ENCODE data around the gene PDE9A.
"Not testable (repeated sequence)": the region's sequence is repeated elsewhere in the genome, so short reads cannot be mapped to it uniquely, and the experiment has no call there.

PDE9A gene

GRCh38 chr21:42624936-42625335 lies 28.5 kb upstream of the PDE9A start:
- DNase-seq = no peak

- DNase-seq = no peak
Observed at GRCh38 chr21:42626171-42626570, 27.2 kb upstream of the PDE9A start.

GRCh38 chr21:42627527-42628289 lies 25.7 kb upstream of the PDE9A start:
- DNase-seq = no peak

GRCh38 chr21:42628466-42629061 lies 24.9 kb upstream of the PDE9A start:
- DNase-seq = not testable (repeated sequence)

GRCh38 chr21:42629933-42630589 lies 23.4 kb upstream of the PDE9A start:
- no peak for DNase-seq

- no peak for DNase-seq
Observed at GRCh38 chr21:42630626-42631025, 22.8 kb upstream of the PDE9A start.

GRCh38 chr21:42631142-42631541 lies 22.3 kb upstream of the PDE9A start:
- DNase-seq = no peak

GRCh38 chr21:42632336-42632751 lies 21.1 kb upstream of the PDE9A start:
- no peak for DNase-seq

GRCh38 chr21:42632771-42633690 lies 20.4 kb upstream of the PDE9A start:
- no peak for DNase-seq

GRCh38 chr21:42633858-42634257 lies 19.6 kb upstream of the PDE9A start:
- DNase-seq = no peak

GRCh38 chr21:42635848-42636519 lies 17.4 kb upstream of the PDE9A start:
- no peak for DNase-seq

- DNase-seq = no peak
Observed at GRCh38 chr21:42636520-42637266, 16.7 kb upstream of the PDE9A start.

GRCh38 chr21:42637267-42638041 lies 16.0 kb upstream of the PDE9A start:
- DNase-seq = no peak

GRCh38 chr21:42638266-42638863 lies 15.1 kb upstream of the PDE9A start:
- DNase-seq = no peak

GRCh38 chr21:42639646-42640152 lies 13.7 kb upstream of the PDE9A start:
- no peak for DNase-seq

- DNase-seq = no peak
Observed at GRCh38 chr21:42640486-42640885, 12.9 kb upstream of the PDE9A start.

- DNase-seq = no peak
Observed at GRCh38 chr21:42641311-42642218, 11.9 kb upstream of the PDE9A start.

- no peak for DNase-seq
Observed at GRCh38 chr21:42642219-42642745, 11.1 kb upstream of the PDE9A start.

All from CD4-positive, alpha-beta T cell treated with Interferon gamma for 1 hour (primary cell).